Lower leg skin (tissue), 3 donors: ENCODE measurements around the gene OGDHL.

Experiments
- CTCF ChIP-seq, 3 donors: fragments of 450-650 bp; IDR thresholded peaks; one replicate each; pipeline ENCODE4 v1.5.1; 2016; ENCODE audit warnings: antibody characterized with exemption in 3 of 3, mild to moderate bottlenecking in 3 of 3, moderate library complexity in 2 of 3
- POLR2A ChIP-seq, 2 donors: fragments of 450-650 bp; IDR thresholded peaks; one replicate each; pipeline ENCODE4 v1.6.1; 2016 to 2017; ENCODE audit warnings: antibody characterized with exemption in 2 of 2, mild to moderate bottlenecking in 1 of 2, moderate library complexity in 1 of 2

DNA sequence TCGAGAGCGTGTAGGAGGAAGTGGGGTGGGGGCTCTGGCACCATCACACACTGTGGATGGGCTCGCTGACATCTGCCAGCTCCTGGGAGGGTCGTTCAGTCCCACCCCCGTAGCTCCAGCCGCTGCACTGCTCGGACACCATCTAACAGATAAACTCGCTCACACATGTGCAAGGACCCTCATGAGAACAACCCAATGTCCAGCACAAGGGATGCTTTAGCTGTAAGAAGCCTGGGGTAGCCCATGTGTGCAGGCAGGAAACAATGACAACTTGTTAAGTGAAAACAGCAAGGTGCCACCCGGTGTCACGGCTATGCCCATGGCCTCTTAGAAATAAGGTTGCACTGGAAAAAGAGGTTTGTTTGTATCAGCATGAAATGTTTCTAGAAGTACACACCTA is 14.1 kb downstream of the OGDHL start:
- TF ChIP-seq CTCF (IDR thresholded peaks at IDR 0.05) (no peak), POLR2A (IDR thresholded peaks at IDR 0.05) (no peak)
